ENCODE data around the gene SEMA6D. TPM values are rescaled to one million over a fixed set of nuclear protein-coding genes. Genes with fewer than 3 reads are reported as not detected.

The SEMA6D gene
- polyA plus RNA-seq, 1 of the 3 experiments (the other 2 are of a cell fraction): 0.30 TPM

DNA sequence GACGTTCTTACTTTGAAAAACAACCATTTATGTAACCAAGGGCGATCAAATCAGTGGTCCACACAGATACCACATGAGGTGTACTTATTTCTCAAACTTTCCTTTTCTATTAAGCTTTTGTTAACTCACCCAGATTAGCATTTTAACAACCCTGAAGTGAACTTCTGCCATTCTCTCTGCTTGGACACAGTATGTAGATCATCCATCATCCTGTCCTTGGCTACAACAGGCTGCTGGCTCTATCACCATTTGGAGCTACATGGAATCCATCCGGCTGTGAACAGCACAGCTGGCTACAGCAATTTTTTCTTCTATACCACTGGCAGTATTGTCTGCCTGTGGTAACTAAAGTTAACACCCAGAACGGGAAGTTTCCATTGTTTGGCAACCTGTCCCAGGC, 4.4 kb downstream of the SEMA6D start:
- H2AFZ ChIP-seq (ENCODE audit: low read depth): no peak overlapping the region
- TF ChIP-seq, protein P1, sequence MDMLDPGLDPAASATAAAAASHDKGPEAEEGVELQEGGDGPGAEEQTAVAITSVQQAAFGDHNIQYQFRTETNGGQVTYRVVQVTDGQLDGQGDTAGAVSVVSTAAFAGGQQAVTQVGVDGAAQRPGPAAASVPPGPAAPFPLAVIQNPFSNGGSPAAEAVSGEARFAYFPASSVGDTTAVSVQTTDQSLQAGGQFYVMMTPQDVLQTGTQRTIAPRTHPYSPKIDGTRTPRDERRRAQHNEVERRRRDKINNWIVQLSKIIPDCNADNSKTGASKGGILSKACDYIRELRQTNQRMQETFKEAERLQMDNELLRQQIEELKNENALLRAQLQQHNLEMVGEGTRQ (IDR thresholded peaks at IDR 0.05; ENCODE audit: borderline replicate concordance, low read depth, low read length): no peak
- TF ChIP-seq, protein P2, sequence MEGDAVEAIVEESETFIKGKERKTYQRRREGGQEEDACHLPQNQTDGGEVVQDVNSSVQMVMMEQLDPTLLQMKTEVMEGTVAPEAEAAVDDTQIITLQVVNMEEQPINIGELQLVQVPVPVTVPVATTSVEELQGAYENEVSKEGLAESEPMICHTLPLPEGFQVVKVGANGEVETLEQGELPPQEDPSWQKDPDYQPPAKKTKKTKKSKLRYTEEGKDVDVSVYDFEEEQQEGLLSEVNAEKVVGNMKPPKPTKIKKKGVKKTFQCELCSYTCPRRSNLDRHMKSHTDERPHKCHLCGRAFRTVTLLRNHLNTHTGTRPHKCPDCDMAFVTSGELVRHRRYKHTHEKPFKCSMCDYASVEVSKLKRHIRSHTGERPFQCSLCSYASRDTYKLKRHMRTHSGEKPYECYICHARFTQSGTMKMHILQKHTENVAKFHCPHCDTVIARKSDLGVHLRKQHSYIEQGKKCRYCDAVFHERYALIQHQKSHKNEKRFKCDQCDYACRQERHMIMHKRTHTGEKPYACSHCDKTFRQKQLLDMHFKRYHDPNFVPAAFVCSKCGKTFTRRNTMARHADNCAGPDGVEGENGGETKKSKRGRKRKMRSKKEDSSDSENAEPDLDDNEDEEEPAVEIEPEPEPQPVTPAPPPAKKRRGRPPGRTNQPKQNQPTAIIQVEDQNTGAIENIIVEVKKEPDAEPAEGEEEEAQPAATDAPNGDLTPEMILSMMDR (IDR thresholded peaks at IDR 0.05): no peak
- TF ChIP-seq JUND (IDR thresholded peaks at IDR 0.05) (no peak), EP300 (IDR thresholded peaks at IDR 0.05; ENCODE audit: borderline replicate concordance in 1 of 2, low read depth in 1 of 2, low read length in 1 of 2) (no peak), CHD2 (IDR thresholded peaks at IDR 0.05; ENCODE audit: low read length, partially characterized antibody) (no peak), MEF2A (IDR thresholded peaks at IDR 0.05; ENCODE audit: borderline replicate concordance, low read depth) (no peak), SIN3A (IDR thresholded peaks at IDR 0.05; ENCODE audit: borderline replicate concordance, low read depth, low read length) (no peak), RFX5 (IDR thresholded peaks at IDR 0.05; ENCODE audit: low read length) (no peak), FOXM1 (IDR thresholded peaks at IDR 0.05; ENCODE audit: low read depth) (no peak), NRF1 (IDR thresholded peaks at IDR 0.05; ENCODE audit: low read depth, low read length) (no peak), RAD21 (IDR thresholded peaks at IDR 0.05; ENCODE audit: low read length) (no peak)
- TF ChIP-seq, protein P3, sequence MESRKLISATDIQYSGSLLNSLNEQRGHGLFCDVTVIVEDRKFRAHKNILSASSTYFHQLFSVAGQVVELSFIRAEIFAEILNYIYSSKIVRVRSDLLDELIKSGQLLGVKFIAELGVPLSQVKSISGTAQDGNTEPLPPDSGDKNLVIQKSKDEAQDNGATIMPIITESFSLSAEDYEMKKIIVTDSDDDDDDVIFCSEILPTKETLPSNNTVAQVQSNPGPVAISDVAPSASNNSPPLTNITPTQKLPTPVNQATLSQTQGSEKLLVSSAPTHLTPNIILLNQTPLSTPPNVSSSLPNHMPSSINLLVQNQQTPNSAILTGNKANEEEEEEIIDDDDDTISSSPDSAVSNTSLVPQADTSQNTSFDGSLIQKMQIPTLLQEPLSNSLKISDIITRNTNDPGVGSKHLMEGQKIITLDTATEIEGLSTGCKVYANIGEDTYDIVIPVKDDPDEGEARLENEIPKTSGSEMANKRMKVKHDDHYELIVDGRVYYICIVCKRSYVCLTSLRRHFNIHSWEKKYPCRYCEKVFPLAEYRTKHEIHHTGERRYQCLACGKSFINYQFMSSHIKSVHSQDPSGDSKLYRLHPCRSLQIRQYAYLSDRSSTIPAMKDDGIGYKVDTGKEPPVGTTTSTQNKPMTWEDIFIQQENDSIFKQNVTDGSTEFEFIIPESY (IDR thresholded peaks at IDR 0.05; ENCODE audit: borderline replicate concordance, low read depth): no peak
- TF ChIP-seq, protein P4, sequence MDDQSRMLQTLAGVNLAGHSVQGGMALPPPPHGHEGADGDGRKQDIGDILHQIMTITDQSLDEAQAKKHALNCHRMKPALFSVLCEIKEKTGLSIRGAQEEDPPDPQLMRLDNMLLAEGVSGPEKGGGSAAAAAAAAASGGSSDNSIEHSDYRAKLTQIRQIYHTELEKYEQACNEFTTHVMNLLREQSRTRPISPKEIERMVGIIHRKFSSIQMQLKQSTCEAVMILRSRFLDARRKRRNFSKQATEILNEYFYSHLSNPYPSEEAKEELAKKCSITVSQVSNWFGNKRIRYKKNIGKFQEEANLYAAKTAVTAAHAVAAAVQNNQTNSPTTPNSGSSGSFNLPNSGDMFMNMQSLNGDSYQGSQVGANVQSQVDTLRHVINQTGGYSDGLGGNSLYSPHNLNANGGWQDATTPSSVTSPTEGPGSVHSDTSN (IDR thresholded peaks at IDR 0.05): no peak
- TF ChIP-seq, protein P5, sequence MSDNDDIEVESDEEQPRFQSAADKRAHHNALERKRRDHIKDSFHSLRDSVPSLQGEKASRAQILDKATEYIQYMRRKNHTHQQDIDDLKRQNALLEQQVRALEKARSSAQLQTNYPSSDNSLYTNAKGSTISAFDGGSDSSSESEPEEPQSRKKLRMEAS (IDR thresholded peaks at IDR 0.05; ENCODE audit: low read depth): no peak
- TF ChIP-seq, protein P6, sequence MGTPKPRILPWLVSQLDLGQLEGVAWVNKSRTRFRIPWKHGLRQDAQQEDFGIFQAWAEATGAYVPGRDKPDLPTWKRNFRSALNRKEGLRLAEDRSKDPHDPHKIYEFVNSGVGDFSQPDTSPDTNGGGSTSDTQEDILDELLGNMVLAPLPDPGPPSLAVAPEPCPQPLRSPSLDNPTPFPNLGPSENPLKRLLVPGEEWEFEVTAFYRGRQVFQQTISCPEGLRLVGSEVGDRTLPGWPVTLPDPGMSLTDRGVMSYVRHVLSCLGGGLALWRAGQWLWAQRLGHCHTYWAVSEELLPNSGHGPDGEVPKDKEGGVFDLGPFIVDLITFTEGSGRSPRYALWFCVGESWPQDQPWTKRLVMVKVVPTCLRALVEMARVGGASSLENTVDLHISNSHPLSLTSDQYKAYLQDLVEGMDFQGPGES (IDR thresholded peaks at IDR 0.05; ENCODE audit: low read depth, low read length): no peak
- peaks cover 36% of the 10 kb centered on the region for H3K27me3 ChIP-seq (ENCODE audit: insufficient read depth)
- no peak for DNase-seq
- no peaks in the 10 kb centered on the region for H3K9me3 ChIP-seq
- H3K9me2 ChIP-seq: no peaks in the 10 kb centered on the region
- H3K27ac ChIP-seq (ENCODE audit: low read depth in 2 of 2, low read length in 1 of 2): no peak overlapping the region
- H4K20me1 ChIP-seq (ENCODE audit: insufficient read depth): no peaks in the 10 kb centered on the region
- H3F3A ChIP-seq (replicated peaks; ENCODE audit: insufficient read depth): no peaks in the 10 kb centered on the region
- ChIA-PET CTCF (interaction anchor here (0.9 to 1.9 kb wide), 4 partner anchors 9 to 564 kb away, joined by 3 to 9 read pairs (median 4); no protein-coding TSS in a partner anchor), POLR2A (no interaction called here)
- H3K4me2 ChIP-seq: no peak overlapping the region
- no peaks in the 10 kb centered on the region for H3K36me3 ChIP-seq (replicated peaks in 1 of 2; ENCODE audit: control insufficient read depth in 1 of 2, insufficient read depth in 2 of 2, low read length in 1 of 2)
- H3K79me2 ChIP-seq (ENCODE audit: insufficient read depth): no peaks in the 10 kb centered on the region
- 60% methylated on average over 4 of the region's 4 CpGs for WGBS (ENCODE audit: low lambda C conversion rate)
- peaks cover 0 to 6% of the 10 kb centered on the region in 2 experiments; a peak in 3 of 4 replicates for H3K4me1 ChIP-seq (ENCODE audit: control insufficient read depth in 1 of 2, insufficient read depth in 2 of 2, low read depth in 1 of 2, low read length in 1 of 2)
- H3K4me3 ChIP-seq (ENCODE audit: low read depth in 2 of 2, low read length in 1 of 2): no peak overlapping the region
- H3K9ac ChIP-seq: no peak overlapping the region

Measured in SK-N-SH (cell line).